ENCODE measurements around the gene BRSK1. TPM values are rescaled to one million over a fixed set of nuclear protein-coding genes. Genes with fewer than 3 reads are reported as not detected.

Gene BRSK1
- 1.7 and 2.3 TPM in 2 replicates for total RNA-seq

GRCh38 chr19:55283548-55284377 lies at the start of gene BRSK1:
Gene BRSK1, plus strand, starts transcription at chr19:55283997. Its CDS starts 446 bp downstream, at chr19:55284443.

GRCh38 chr19:55258828-55259539 lies 24.8 kb upstream of the BRSK1 start, which contains the start of gene PPP6R1:
Gene PPP6R1, minus strand, starts transcription at chr19:55259017. Its CDS starts 11,914 bp downstream, at chr19:55247103.

GRCh38 chr19:55279770-55280643 lies 3.8 kb upstream of the BRSK1 start, which contains the start of gene HSPBP1:
Gene HSPBP1, minus strand, starts transcription at chr19:55280110. Its CDS starts 502 bp downstream, at chr19:55279608.

GRCh38 chr19:55325172-55325571 lies 41.4 kb downstream of the BRSK1 start, which contains the start of gene TMEM150B:
Gene TMEM150B, minus strand, starts transcription at chr19:55325341. Its CDS starts 4,305 bp downstream, at chr19:55321036.

GRCh38 chr19:55339105-55339888 lies 55.5 kb downstream of the BRSK1 start, which contains the start of gene KMT5C:
Gene KMT5C, plus strand, starts transcription at chr19:55339876. Its CDS starts 2,061 bp downstream, at chr19:55341937.

GRCh38 chr19:55354698-55355212 lies 71.0 kb downstream of the BRSK1 start, which contains the start of gene COX6B2:
Gene COX6B2, minus strand, starts transcription at chr19:55354719. Its CDS starts 198 bp downstream, at chr19:55354521.

Other genes with a start within 250 kb of the BRSK1 start
- gene GP6, start 245.7 kb upstream of the BRSK1 start, total RNA-seq: not detected in 2 replicates
- 9.1 and 24.5 TPM in 2 replicates for gene RDH13, start 220.8 kb upstream of the BRSK1 start, total RNA-seq
- gene EPS8L1, start 208.1 kb upstream of the BRSK1 start, total RNA-seq: 28.7 and 45.1 TPM in 2 replicates
- gene PPP1R12C, start 166.4 kb upstream of the BRSK1 start, total RNA-seq: 26.6 and 38.4 TPM in 2 replicates
- 44.4 and 145 TPM in 2 replicates for gene TNNT1, start 134.8 kb upstream of the BRSK1 start, total RNA-seq
- gene TNNI3, start 126.3 kb upstream of the BRSK1 start, total RNA-seq: 2.6 and 4.0 TPM in 2 replicates
- 0.23 and 1.3 TPM in 2 replicates for gene DNAAF3, start 117.4 kb upstream of the BRSK1 start, total RNA-seq
- gene SYT5, start 103.7 kb upstream of the BRSK1 start, total RNA-seq: 0.04 and 2.2 TPM in 2 replicates
- 0.08 and 0.57 TPM in 2 replicates for gene PTPRH, start 74.5 kb upstream of the BRSK1 start, total RNA-seq
- gene TMEM86B, start 55.2 kb upstream of the BRSK1 start, total RNA-seq: 0.95 and 1.6 TPM in 2 replicates
- gene PPP6R1, start 25.0 kb upstream of the BRSK1 start, total RNA-seq: 33.8 and 38.8 TPM in 2 replicates
- gene HSPBP1, start 3.9 kb upstream of the BRSK1 start, total RNA-seq: 41.6 and 79.3 TPM in 2 replicates
- not detected in 2 replicates for gene TMEM150B, start 41.3 kb downstream of the BRSK1 start, total RNA-seq
- 6.9 and 11.9 TPM in 2 replicates for gene KMT5C, start 55.9 kb downstream of the BRSK1 start, total RNA-seq
- 0.42 and 0.55 TPM in 2 replicates for gene COX6B2, start 70.7 kb downstream of the BRSK1 start, total RNA-seq
- gene GARIN5B, start 79.3 kb downstream of the BRSK1 start, total RNA-seq: not detected in 2 replicates
- gene IL11, start 86.5 kb downstream of the BRSK1 start, total RNA-seq: 2.9 and 7.0 TPM in 2 replicates
- not detected in 2 replicates for gene TMEM190, start 92.8 kb downstream of the BRSK1 start, total RNA-seq
- 11.9 and 16.4 TPM in 2 replicates for gene TMEM238, start 100.3 kb downstream of the BRSK1 start, total RNA-seq
- gene RPL28, start 101.9 kb downstream of the BRSK1 start, total RNA-seq: 297 and 300 TPM in 2 replicates
- gene UBE2S, start 123.8 kb downstream of the BRSK1 start, total RNA-seq: 107 and 271 TPM in 2 replicates
- not detected in 2 replicates for gene SHISA7, start 159.3 kb downstream of the BRSK1 start, total RNA-seq
- gene ISOC2, start 177.6 kb downstream of the BRSK1 start, total RNA-seq: 132 and 147 TPM in 2 replicates
- gene C19orf85, start 180.8 kb downstream of the BRSK1 start, total RNA-seq: not detected in 2 replicates
- 8.6 and 15.3 TPM in 2 replicates for gene ZNF628, start 192.6 kb downstream of the BRSK1 start, total RNA-seq
- 12.7 and 16.3 TPM in 2 replicates for gene NAT14, start 201.2 kb downstream of the BRSK1 start, total RNA-seq
- gene SSC5D, start 204.4 kb downstream of the BRSK1 start, total RNA-seq: 0.31 TPM in 1 of 2 replicates, not detected in the other

All from hair follicular keratinocyte (primary cell).